ENCODE results near the gene MARCHF10. TPM values are rescaled to one million over a fixed set of nuclear protein-coding genes. Genes with fewer than 3 reads are reported as not detected.

Gene MARCHF10
- total and polyA plus RNA-seq, 2 donors (not counting 3 experiments of a cell fraction or from before 2014, with no cell fraction given), result 0.11 TPM; not detected in 1

GRCh38 chr17:62674363-62674739, 133.8 kb downstream of the MARCHF10 start:
- no peak overlapping the region for H3K4me3 ChIP-seq (replicated peaks in 1 of 3; ENCODE audit: insufficient read depth in 1 of 3, low read depth in 1 of 3, low read length in 3 of 3)
- peaks cover 0 to 3% of the 10 kb centered on the region in 2 experiments for H3K36me3 ChIP-seq (ENCODE audit: control insufficient read depth in 2 of 2, extremely low read depth in 1 of 2, insufficient read depth in 2 of 2, low read length in 2 of 2)
- H3K9me3 ChIP-seq (replicated peaks; ENCODE audit: control insufficient read depth, insufficient read depth, low read length), result no peaks in the 10 kb centered on the region
- no TSS peak for BruUV-seq (replicated peaks)
- no peak overlapping the region for H3K27ac ChIP-seq (ENCODE audit: insufficient read depth, low read depth, low read length)
- no peak for FAIRE-seq
- H4K20me1 ChIP-seq (replicated peaks; ENCODE audit: control insufficient read depth, extremely low read depth, insufficient read depth, low read length), result no peaks in the 10 kb centered on the region
- ChIA-PET CTCF (interaction anchor here (2.9 to 6.1 kb wide), 5 partner anchors 19 to 732 kb away, joined by 13 to 69 read pairs (median 26); partner anchors contain the start of gene TANC2), POLR2A (no interaction called here)
- no peaks in the 10 kb centered on the region for H3K79me2 ChIP-seq (ENCODE audit: control insufficient read depth, insufficient read depth, low read length)
- no peak for TF ChIP-seq MYC (IDR thresholded peaks at IDR 0.05; ENCODE audit: low read depth, low read length)
- no peak for TF ChIP-seq FOS (IDR thresholded peaks at IDR 0.05; ENCODE audit: borderline replicate concordance, insufficient read depth, low read length)
- TF ChIP-seq JUN (IDR thresholded peaks at IDR 0.05; ENCODE audit: borderline replicate concordance, insufficient read depth, insufficient read length, low read depth), result no peak
- no peak for TF ChIP-seq EZH2 (IDR thresholded peaks at IDR 0.05; ENCODE audit: borderline replicate concordance, low read depth, low read length, severe bottlenecking)
- TF ChIP-seq GATA2 (IDR thresholded peaks at IDR 0.05; ENCODE audit: insufficient read depth, insufficient read length, low read depth, low read length), result no peak
- TF ChIP-seq MAX (IDR thresholded peaks at IDR 0.05; ENCODE audit: insufficient read depth, insufficient read length), result no peak
- TF ChIP-seq CTCF (IDR thresholded peaks at IDR 0.05; ENCODE audit: extremely low read depth in 1 of 2, insufficient read depth in 1 of 2, low read depth in 1 of 2, low read length in 2 of 2), result no peak
- no peak for DNase-seq (ENCODE audit: low read depth, low spot score)
- dilution Hi-C loops (cut with MboI; ENCODE audit: extremely low pct_ligation_motif_present, low sequenced_read_pairs), result no loop called here
- H3K9ac ChIP-seq (replicated peaks; ENCODE audit: extremely low read depth, insufficient read depth, low read length), result no peak overlapping the region
- H2AFZ ChIP-seq (ENCODE audit: low read depth, low read length), result no peak overlapping the region
- no peaks in the 10 kb centered on the region for H3K4me1 ChIP-seq (ENCODE audit: control insufficient read depth, extremely low read depth, insufficient read depth, low read length)
- H3K4me2 ChIP-seq (ENCODE audit: insufficient read depth, low read length), result no peak overlapping the region
- no peaks in the 10 kb centered on the region for H3K9me1 ChIP-seq (replicated peaks; ENCODE audit: control insufficient read depth, extremely low read depth, insufficient read depth, low read length)
- intact Hi-C loops (cut with micrococcal nuclease), result loop anchor here (5.0 kb wide), 1 partner anchor 47 kb away; the partner anchor contains the start of gene MRC2
- no peaks in the 10 kb centered on the region for H3K27me3 ChIP-seq (ENCODE audit: control insufficient read depth in 2 of 2, insufficient read depth in 2 of 2, low read length in 2 of 2)
